GM21526 (cell line): ENCODE measurements around the gene ADGRV1.
"Not testable (repeated sequence)": the region's sequence is repeated elsewhere in the genome, so short reads cannot be mapped to it uniquely, and the experiment has no call there.

Experiments
- ATAC-seq: cut with Tn5 transposase; IDR thresholded peaks from one replicate; pipeline ENCODE4 v1.9.1; 2021; ENCODE audit warnings: moderate library complexity; ENCODE audit not compliant: unreplicated experiment, low FRiP score

Gene ADGRV1

GRCh38 chr5:91016322-91016721, 457.7 kb downstream of the ADGRV1 start:
- no peak for ATAC-seq

DNA sequence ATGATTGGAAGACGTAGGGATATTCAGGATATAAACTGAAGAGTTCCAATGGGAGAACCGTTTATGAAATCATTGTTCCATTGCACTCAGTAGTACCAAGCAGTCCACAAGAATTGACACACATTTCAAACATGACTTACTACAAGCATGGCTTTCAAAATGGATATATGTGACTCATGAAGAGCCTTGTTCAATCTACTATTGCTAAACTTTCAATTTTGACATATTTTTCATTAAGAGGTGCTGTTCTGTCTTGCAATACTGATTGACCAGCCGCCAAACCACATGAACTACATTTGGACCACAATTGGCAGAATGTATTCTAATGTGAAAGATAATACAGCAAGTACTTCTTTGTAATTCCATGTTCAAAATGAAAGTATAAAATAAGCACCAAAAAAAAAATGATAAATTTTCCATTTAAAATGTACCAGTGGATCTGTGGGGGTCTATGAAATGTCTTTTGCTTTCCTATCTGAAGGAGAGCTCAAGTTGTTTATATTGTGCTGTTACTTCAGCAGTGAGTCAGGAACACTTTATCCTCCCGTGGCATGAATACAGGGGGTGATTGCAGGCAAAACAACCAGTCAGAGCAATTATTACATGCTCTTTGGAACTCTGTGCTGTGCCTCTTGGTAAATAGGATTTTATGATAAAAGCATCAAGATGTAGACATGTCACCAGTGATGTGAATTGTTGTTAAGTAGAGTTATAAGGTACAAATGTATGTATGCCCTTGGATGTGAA, 458.5 kb downstream of the ADGRV1 start:
- no peak for ATAC-seq

- no peak for ATAC-seq
These were observed 459.6 kb downstream of the ADGRV1 start for GRCh38 chr5:91018200-91018599.

- ATAC-seq, result no peak
These were observed 460.2 kb downstream of the ADGRV1 start for GRCh38 chr5:91018712-91019371.

DNA sequence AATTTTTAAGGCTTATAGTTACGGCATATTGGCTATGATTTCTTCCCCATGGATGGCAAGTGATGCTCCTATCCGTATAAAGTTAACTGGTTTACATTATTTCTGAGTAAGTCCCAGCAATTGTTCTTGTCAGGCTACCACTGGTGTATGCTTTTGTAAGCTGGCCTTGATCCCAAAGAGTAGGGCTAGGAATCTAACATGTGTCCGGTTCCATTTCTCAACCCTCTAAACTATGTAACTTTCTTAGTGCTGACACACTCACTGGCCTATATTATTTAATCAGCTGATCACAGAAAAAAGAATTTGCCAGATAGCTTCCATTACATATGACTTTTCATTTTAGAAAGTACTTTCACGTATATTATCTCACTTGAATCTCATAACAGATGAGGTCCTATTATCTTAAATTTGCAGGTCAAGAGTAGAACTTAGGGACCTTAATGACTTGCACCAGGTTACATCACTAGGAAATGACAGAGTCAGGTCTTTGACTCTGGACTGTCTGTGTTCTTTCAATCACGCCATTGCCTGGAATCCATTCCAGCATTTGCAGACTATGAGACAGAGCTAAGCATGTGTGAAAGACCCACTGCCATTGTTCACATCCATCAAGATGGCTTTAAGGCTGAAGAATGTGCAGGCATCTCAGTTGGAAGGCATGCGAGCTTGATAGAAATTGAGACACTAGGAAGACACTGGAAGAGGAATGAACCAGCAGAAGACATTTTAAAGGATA, 461.6 kb downstream of the ADGRV1 start:
- no peak for ATAC-seq

GRCh38 chr5:91022518-91022917, 463.9 kb downstream of the ADGRV1 start:
- no peak for ATAC-seq

- no peak for ATAC-seq
These were observed 465.6 kb downstream of the ADGRV1 start for GRCh38 chr5:91024206-91024605.

DNA sequence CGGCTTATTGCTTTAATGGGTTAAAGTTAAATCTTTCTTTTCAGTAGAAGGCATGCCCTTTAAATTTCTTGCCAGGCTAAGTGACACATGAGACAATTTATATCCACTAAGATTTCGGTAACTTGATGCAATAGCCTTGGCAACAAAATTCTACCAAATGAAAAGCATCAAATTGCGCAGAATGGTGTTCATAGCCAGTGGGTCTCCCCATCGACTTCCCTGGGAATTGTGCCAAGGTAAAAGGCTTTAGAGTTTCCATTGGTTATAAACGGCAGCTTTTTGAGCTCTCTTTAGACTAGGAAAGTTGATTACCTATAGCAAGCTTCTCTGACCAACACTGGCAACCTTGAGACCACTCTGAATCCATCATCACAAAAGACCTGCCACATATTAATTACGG, 466.1 kb downstream of the ADGRV1 start:
- ATAC-seq, result no peak

GRCh38 chr5:91025449-91025848, 466.9 kb downstream of the ADGRV1 start:
- ATAC-seq, result no peak

- ATAC-seq, result no peak
These were observed 467.4 kb downstream of the ADGRV1 start for GRCh38 chr5:91025956-91026355.

- no peak for ATAC-seq
These were observed 467.9 kb downstream of the ADGRV1 start for GRCh38 chr5:91026466-91026865.

DNA sequence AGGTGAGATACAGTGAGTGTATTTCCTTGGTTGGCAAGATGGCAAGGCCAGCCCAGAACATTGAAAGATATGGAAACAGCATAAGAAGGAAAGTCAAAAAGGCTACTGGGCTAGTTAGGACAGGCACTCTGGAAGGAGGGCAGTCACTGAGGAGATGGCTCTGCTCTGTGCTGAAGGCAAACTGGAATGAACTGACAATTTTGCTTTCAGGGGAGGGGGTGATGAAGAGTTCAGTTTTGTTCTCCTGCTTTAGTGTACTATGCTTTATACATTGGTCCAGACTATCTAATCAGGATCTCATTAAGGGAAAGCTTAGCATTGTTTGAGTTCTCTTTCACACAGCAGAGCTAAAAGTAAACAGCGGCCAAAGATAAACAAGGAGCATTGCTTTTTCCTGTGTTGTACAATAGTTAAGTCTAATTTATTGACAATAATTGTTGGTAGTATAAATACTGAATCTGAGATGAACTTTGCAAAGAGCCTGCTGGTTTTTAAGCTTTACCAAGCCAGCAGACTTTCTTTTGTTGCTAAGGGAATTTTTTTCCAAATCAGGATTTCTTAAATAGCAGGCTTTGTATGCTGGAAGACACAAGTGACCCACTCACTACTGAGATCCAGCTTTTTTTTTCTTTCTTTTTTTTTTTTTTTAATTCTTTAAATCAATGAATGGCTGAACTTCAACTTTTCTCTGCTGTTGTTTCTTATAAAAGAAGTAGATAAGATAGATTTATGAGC, 469.0 kb downstream of the ADGRV1 start:
- no peak for ATAC-seq

GRCh38 chr5:91028499-91028956, 469.9 kb downstream of the ADGRV1 start:
- no peak for ATAC-seq

DNA sequence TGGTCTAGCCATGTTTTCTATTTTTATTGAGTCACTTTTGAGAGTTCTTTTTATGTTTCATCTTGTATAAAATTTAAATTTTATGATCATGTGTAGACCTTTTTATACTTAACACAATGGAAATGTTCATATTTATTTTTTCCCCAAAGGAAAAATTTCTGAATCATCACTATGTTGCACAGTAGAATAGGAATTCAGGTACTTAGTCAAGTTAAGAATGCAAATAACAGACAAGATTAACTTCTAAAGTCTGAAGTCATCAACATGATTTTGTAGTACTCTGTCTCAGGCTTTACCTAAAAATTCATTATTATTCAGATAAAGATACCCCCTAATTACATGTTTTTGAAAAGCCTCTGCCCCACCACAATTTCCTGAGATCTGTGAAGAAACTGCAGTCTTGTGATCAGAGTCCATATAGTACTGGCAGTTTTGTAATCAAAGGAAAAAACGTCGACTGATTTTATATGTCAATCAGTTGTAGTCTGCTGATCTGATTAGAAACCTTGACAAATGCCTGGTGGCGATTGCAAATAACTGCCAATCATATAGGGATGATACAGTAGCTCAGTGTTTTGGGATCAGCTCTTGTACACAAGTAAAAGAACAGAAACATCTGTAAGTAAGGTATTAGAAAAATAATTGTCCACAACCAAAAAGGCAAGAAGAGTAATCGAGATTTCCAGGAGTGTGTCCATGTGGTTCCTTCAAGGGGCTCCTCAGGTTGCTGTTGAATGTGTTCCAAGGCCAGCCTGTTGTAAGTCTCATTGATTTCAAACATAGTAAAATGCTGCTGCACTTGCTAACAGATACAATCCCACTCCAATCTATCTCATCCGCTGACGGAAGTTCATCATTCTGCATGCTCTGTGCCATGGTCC, 472.2 kb downstream of the ADGRV1 start:
- ATAC-seq, result no peak

DNA sequence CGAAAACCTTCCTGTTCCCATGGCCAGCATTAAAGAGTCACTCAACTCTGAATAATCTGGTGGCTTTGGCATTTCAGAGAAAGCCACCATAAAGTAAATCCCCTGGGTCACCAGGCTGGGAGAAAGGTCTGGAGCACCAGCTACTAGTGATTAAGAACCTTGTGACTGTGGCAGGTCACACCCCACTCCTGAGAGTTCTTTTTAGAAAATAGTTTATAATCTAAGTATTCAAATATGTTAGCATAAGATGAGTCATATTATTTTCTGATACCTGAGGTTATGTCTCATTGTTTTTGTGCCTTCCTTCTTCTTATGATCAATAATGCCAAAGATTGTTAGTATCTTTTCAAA, 472.8 kb downstream of the ADGRV1 start:
- no peak for ATAC-seq

DNA sequence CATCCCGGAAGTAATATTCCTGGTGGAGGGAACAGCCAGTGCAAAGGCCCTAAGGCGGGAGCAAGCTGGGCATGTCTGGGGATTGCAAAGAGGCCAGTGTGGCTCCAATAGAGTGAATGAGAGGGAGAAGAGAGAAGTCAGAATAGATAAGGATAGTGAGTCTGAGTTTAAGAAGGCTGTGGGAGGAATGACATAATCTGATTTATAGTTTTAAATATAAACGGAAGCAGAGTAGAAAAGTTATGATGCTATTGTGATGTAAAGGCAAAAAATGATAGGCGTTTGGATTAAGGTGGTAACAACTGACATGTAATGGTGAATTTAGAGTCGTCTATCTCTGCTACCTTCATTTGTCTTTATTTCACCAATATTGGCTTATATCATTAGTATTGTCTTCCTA, 473.5 kb downstream of the ADGRV1 start:
- ATAC-seq, result no peak

DNA sequence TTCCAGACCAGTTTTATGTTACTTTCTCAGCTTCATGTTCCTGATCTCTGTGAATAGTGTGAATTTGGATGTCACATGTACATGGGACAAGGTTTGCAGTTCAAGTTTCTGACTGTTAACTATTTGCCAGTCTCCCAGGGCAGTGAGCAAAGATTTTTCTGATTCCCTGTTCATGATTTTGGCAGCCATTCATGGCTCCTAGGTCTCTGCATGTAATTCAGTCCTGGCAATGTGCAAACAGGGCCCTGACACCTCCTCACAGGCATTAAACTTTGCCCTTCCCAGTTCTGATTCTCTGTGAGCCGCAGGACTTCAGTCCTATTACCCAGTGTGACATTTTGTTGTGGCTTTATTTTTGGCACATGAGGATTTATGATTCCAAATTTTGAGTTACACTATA, 474.8 kb downstream of the ADGRV1 start:
- no peak for ATAC-seq

GRCh38 chr5:91038180-91038808, 479.7 kb downstream of the ADGRV1 start:
- ATAC-seq, result no peak

- ATAC-seq, result not testable (repeated sequence)
These were observed 482.5 kb downstream of the ADGRV1 start for GRCh38 chr5:91041132-91041531.
